Lower leg skin (tissue), 3 donors: Measurements from ENCODE around the gene GRM5.

Experiments used
- POLR2A ChIP-seq, 2 donors: fragments of 450-650 bp; IDR thresholded peaks; one replicate each; pipeline ENCODE4 v1.6.1; 2016 to 2017; ENCODE audit warnings: antibody characterized with exemption in 2 of 2, mild to moderate bottlenecking in 1 of 2, moderate library complexity in 1 of 2
- TF ChIP-seq, protein P1 (sequence below), 3 donors: fragments of 450-650 bp; IDR thresholded peaks; one replicate each; pipeline ENCODE4 v1.5.1; 2016; ENCODE audit warnings: antibody characterized with exemption in 3 of 3, mild to moderate bottlenecking in 3 of 3, moderate library complexity in 2 of 3

DNA sequence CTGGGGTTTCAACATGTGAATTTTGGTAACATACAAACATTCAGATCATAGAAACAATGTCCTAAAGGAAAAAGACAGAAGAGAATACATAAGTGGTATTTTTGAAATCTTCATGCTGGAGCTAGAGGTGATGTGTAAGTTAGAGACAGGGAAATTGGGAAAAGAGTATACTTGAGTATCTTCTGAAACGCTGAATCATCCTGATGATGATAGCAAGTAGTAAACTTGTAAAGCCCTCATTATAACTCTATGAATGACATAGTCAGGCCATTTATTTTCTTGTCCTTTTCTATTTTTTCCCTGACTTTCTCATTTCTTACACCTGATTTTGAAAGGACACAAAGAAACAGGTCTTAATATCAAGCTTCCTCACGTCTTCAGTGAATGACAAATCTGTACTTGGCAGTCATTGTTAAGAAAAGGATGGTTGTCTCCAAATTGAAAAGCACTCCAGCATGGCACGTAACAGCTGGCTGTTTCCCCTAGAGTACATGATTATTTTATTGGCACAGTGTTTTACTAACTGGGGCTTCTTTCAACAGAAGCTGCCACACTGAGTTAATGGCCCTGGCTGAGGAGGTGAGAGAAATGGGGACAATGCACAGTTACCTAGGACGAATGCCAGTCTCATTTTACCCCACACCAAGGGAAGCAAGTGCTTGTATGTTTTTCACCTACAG is 587.5 kb downstream of the GRM5 start:
- TF ChIP-seq, protein P1, sequence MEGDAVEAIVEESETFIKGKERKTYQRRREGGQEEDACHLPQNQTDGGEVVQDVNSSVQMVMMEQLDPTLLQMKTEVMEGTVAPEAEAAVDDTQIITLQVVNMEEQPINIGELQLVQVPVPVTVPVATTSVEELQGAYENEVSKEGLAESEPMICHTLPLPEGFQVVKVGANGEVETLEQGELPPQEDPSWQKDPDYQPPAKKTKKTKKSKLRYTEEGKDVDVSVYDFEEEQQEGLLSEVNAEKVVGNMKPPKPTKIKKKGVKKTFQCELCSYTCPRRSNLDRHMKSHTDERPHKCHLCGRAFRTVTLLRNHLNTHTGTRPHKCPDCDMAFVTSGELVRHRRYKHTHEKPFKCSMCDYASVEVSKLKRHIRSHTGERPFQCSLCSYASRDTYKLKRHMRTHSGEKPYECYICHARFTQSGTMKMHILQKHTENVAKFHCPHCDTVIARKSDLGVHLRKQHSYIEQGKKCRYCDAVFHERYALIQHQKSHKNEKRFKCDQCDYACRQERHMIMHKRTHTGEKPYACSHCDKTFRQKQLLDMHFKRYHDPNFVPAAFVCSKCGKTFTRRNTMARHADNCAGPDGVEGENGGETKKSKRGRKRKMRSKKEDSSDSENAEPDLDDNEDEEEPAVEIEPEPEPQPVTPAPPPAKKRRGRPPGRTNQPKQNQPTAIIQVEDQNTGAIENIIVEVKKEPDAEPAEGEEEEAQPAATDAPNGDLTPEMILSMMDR (IDR thresholded peaks at IDR 0.05), result no peak
- no peak for TF ChIP-seq POLR2A (IDR thresholded peaks at IDR 0.05)
